Measurements from ENCODE around the gene A1BG. TPM values are rescaled to one million over a fixed set of nuclear protein-coding genes. Genes with fewer than 3 reads are reported as not detected.

A1BG gene
- total and polyA plus RNA-seq, 2 of the 13 experiments (the other 11 are each of a cell fraction or from before 2014, with no cell fraction given), result 14.7 to 41.4 TPM

DNA sequence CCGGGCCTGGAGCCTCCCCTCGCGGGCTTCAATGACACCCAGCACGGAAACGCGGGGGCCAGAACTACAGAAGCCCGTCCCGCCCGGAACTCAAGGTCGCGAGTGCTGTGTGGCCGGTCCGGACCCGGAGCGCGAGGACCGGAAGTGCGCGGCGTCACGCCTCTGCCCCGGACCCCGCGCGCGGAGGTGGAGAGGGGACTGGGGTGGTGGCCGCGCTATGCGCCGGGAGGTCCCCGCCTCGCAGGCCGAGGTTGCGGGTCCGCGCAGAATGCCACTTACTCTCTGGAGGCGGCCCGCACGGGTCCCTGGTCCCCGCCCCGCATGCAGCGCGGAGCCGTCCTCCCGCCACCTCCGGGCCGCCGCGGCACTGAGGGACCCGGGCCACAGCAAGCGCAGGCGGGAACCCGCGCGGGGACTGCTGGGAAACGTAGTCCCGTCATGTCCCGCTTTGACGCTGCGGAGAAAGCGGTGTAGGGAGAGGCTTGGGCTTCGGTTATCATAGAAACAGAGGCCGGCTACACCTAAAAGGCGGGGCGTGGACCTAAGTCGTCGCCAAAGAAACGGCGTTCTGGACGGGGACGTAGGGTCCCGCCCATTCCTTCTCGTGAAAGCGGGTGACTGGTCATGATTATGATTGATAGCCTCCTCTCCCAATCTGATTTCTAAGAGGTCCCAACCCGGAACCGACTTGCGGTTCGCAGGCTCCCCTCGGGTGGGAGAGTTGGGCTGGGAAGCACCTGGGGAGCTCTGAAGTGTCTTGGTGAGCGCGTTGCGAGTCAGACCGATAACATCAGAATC, 27.6 kb upstream of the A1BG start, which contains the start of gene ZNF837 (continued):
- TF ChIP-seq HCFC1 (IDR thresholded peaks at IDR 0.05; ENCODE audit: low read depth, low read length), result peak; percentile 84
- TF ChIP-seq ZNF841 (CRISPR knock-in tag; IDR thresholded peaks at IDR 0.05; ENCODE audit: borderline replicate concordance), result no peak
- TF ChIP-seq, protein P1, sequence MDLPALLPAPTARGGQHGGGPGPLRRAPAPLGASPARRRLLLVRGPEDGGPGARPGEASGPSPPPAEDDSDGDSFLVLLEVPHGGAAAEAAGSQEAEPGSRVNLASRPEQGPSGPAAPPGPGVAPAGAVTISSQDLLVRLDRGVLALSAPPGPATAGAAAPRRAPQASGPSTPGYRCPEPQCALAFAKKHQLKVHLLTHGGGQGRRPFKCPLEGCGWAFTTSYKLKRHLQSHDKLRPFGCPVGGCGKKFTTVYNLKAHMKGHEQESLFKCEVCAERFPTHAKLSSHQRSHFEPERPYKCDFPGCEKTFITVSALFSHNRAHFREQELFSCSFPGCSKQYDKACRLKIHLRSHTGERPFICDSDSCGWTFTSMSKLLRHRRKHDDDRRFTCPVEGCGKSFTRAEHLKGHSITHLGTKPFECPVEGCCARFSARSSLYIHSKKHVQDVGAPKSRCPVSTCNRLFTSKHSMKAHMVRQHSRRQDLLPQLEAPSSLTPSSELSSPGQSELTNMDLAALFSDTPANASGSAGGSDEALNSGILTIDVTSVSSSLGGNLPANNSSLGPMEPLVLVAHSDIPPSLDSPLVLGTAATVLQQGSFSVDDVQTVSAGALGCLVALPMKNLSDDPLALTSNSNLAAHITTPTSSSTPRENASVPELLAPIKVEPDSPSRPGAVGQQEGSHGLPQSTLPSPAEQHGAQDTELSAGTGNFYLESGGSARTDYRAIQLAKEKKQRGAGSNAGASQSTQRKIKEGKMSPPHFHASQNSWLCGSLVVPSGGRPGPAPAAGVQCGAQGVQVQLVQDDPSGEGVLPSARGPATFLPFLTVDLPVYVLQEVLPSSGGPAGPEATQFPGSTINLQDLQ (CRISPR knock-in tag; IDR thresholded peaks at IDR 0.05), result peak; percentile 88; the same call in 1 of the 2 replicates
- peak; percentile 44; the same call in 1 of the 2 replicates for TF ChIP-seq PPARG (CRISPR knock-in tag; conservative IDR thresholded peaks at IDR 0.05)
- TF ChIP-seq ZNF282 (IDR thresholded peaks at IDR 0.05; ENCODE audit: partially characterized antibody), result no peak
- TF ChIP-seq NFKBIZ (CRISPR knock-in tag; IDR thresholded peaks at IDR 0.05), result peak; percentile 83
- TF ChIP-seq ERF (CRISPR knock-in tag; IDR thresholded peaks at IDR 0.05), result peak; percentile 96
- TF ChIP-seq DPF2 (CRISPR knock-in tag; IDR thresholded peaks at IDR 0.05; ENCODE audit: borderline replicate concordance, low read depth), result no peak
- TF ChIP-seq CCAR2 (optimal IDR thresholded peaks at IDR 0.05; ENCODE audit: low read depth, low read length), result peak; percentile 54
- TF ChIP-seq POGZ (CRISPR knock-in tag; IDR thresholded peaks at IDR 0.05), result peak; percentile 90
- TF ChIP-seq TCF12 (IDR thresholded peaks at IDR 0.05), result no peak
- peak; percentile 95 for TF ChIP-seq TCF12 (CRISPR knock-in tag; IDR thresholded peaks at IDR 0.05)
- TF ChIP-seq, protein P2, sequence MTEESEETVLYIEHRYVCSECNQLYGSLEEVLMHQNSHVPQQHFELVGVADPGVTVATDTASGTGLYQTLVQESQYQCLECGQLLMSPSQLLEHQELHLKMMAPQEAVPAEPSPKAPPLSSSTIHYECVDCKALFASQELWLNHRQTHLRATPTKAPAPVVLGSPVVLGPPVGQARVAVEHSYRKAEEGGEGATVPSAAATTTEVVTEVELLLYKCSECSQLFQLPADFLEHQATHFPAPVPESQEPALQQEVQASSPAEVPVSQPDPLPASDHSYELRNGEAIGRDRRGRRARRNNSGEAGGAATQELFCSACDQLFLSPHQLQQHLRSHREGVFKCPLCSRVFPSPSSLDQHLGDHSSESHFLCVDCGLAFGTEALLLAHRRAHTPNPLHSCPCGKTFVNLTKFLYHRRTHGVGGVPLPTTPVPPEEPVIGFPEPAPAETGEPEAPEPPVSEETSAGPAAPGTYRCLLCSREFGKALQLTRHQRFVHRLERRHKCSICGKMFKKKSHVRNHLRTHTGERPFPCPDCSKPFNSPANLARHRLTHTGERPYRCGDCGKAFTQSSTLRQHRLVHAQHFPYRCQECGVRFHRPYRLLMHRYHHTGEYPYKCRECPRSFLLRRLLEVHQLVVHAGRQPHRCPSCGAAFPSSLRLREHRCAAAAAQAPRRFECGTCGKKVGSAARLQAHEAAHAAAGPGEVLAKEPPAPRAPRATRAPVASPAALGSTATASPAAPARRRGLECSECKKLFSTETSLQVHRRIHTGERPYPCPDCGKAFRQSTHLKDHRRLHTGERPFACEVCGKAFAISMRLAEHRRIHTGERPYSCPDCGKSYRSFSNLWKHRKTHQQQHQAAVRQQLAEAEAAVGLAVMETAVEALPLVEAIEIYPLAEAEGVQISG (CRISPR knock-in tag; IDR thresholded peaks at IDR 0.05), result peak; percentile 97
- no peak for TF ChIP-seq ZNF557 (CRISPR knock-in tag; IDR thresholded peaks at IDR 0.05)
- TF ChIP-seq SIX4 (CRISPR knock-in tag; IDR thresholded peaks at IDR 0.05), result peak; percentile 43
- peak; percentile 89 for TF ChIP-seq MED13 (CRISPR knock-in tag; IDR thresholded peaks at IDR 0.05)
- TF ChIP-seq ZNF256 (CRISPR knock-in tag; conservative IDR thresholded peaks at IDR 0.05), result 0 out of 2 replicates have a peak, but pooled peaks have one; percentile 54
- TF ChIP-seq MAFG (CRISPR knock-in tag; IDR thresholded peaks at IDR 0.05), result no peak
- peak; percentile 56; the same call in 1 of the 2 replicates for TF ChIP-seq ZSCAN12 (CRISPR knock-in tag; IDR thresholded peaks at IDR 0.05)
- peak; percentile 91 for TF ChIP-seq ZNF547 (CRISPR knock-in tag; IDR thresholded peaks at IDR 0.05)
- TF ChIP-seq ZNF567 (CRISPR knock-in tag; IDR thresholded peaks at IDR 0.05; ENCODE audit: borderline replicate concordance), result peak; percentile 87; the same call in 1 of the 2 replicates
- peak; percentile 69; the same call in 1 of the 2 replicates for TF ChIP-seq ZNF703 (CRISPR knock-in tag; IDR thresholded peaks at IDR 0.05; ENCODE audit: borderline replicate concordance)
- TF ChIP-seq, protein P3, sequence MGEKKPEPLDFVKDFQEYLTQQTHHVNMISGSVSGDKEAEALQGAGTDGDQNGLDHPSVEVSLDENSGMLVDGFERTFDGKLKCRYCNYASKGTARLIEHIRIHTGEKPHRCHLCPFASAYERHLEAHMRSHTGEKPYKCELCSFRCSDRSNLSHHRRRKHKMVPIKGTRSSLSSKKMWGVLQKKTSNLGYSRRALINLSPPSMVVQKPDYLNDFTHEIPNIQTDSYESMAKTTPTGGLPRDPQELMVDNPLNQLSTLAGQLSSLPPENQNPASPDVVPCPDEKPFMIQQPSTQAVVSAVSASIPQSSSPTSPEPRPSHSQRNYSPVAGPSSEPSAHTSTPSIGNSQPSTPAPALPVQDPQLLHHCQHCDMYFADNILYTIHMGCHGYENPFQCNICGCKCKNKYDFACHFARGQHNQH (CRISPR knock-in tag; IDR thresholded peaks at IDR 0.05), result peak; percentile 83
- TF ChIP-seq NKX3-1 (CRISPR knock-in tag; IDR thresholded peaks at IDR 0.05), result peak; percentile 55; the same call in 1 of the 2 replicates
- TF ChIP-seq DR1 (CRISPR knock-in tag; IDR thresholded peaks at IDR 0.05), result peak; percentile 77
